CD4-positive, alpha-beta T cell treated with Interleukin-1 beta for 1 hour (primary cell): Measurements from ENCODE around the gene SCAI.
A peak's percentile ranks its signal among the peaks of the same experiment; 100 is the strongest.
"Not testable (repeated sequence)": the region's sequence is repeated elsewhere in the genome, so short reads cannot be mapped to it uniquely, and the experiment has no call there.

Source experiments
- DNase-seq, 2 donors: peaks; one replicate each; pipeline ENCODE4 v3.0.0-alpha.2; 2020 to 2022

The SCAI gene

GRCh38 chr9:124940894-124941678, 202.2 kb downstream of the SCAI start, which contains the start of gene GOLGA1:
Gene GOLGA1 (minus strand): TSS chr9:124941083. CDS start chr9:124938711, 2,372 bp downstream.
- DNase-seq: peak; percentile 94

DNA sequence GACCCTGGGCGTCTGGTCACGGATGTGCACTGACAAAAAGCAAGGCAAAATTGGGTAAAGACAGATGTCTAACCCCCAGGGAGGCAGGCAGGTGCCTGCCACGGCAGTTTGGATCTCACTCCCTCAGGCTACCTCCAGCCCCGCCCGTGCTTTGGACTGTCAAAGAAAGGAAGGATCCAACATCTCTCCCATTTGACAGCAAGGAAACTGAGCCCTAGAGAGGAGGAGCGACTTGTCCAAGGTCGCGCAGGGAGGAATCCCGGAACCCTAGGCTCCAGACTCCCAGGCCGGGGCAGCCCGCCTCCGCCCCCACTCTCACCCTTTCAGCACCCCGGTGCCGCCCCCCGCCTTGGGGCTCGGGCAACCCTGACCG, 202.8 kb downstream of the SCAI start:
- no peak for DNase-seq

DNA sequence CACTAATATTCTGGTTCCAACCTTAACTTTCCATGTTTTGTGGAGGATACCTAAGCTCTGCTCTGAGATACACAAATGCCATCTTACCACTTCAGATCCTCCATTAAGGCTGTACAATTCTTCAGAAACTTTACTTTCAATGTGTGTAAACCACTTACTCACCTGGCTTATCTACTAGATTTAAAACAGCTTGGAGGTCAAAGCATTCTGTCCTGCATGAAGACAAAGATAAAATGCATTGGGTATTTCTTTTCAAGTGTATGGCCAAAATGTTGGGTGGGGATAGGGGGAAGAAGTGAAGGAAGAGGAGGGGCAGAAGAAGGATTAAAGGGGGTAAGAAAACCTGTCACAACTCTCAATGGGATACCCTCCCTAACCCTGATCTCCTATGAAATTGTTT, 203.4 kb downstream of the SCAI start:
- no peak for DNase-seq

- DNase-seq: no peak
These were observed 209.0 kb downstream of the SCAI start for GRCh38 chr9:124934290-124934689.

DNA sequence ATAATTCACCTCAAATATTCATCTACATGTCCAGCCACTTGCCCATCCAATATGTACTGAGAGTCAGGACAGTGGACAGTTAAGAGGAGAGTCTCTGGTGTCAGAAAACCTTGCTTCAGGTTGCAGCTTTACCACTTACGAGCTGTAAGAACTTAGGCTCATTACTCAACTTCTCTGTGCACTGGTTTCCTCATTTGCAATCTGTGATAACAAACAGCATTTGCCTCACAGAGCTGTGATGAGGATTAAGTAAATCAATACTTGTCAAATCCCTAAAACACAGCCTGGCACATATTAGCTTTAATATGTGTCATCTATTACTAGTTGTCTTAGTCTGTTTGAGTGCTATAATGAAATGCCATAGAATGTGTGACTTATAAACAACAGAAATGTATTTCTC, 211.0 kb downstream of the SCAI start:
- no peak for DNase-seq

DNA sequence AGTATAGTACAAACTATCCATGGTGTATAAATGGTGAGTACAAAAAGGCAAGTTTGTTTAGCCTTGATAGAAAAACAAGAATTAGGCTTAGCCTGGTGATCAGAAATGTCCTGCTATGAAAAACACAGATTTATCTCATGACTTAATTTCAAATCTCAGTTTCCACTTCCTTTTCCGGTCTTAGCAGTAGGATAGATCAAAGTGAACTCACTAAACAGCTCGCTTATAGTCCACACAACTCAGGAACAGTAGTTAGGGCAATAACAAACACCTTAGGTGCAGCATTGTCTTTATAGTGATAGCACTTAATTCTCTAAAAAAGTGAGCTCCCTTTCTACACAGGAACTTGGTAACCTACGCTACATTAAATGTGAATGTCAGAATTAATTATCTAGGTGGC, 213.9 kb downstream of the SCAI start:
- DNase-seq: peak in 1 of 2 donors; percentile 8

DNA sequence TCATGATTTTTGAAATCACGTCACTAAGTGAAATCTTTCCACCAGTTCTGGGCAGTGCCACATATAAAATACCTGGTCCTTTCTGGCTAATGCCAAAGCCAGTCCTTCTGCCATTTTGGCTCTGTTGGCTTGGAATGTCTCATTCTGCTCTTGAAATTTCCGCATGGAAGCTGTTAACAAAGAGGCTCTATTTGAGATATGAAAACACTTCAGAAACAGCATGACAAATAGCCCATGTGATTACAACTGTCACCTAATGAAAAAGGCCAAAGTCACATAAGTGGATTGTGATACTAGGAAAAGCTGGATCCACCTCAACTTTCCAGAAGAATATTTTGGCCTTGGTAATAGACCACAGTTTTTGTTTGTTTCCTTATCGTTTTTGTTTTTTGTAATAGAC, 215.2 kb downstream of the SCAI start:
- DNase-seq: no peak

GRCh38 chr9:124920394-124920793, 222.9 kb downstream of the SCAI start:
- DNase-seq: not testable (repeated sequence)

DNA sequence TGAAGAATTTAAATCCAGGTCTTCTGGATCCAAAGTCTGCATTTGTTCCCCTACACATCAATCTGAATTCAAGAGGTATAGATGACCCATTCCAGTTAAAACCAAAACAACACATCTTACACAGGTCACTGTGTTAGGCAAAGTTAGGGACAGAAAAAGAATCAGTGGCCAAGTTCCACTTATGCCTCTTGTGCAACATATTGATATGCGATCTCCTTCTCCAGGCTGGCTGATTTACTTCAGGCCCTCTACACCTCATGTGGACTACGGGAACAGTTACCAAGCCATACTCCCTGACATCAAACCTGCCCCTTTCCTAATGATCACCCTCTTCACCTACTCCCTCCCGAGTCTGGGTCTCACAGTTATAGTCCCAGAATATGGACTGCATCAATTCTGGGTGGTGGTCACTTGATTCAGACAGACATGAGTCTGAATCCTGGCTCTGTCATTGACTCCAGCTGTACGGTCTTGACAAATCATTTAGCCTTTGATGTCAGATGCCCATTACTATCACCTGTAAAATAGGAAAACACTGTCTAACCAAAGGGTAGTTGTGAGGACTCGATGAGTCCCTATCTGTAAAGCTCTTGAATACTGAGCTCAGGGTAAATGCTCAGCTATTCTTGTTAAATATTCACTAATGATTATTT, 228.4 kb downstream of the SCAI start:
- DNase-seq: no peak

- DNase-seq: no peak
These were observed 229.9 kb downstream of the SCAI start for GRCh38 chr9:124913378-124913777.

- DNase-seq: no peak
These were observed 231.6 kb downstream of the SCAI start for GRCh38 chr9:124911766-124912165.

- DNase-seq: no peak
These were observed 235.2 kb downstream of the SCAI start for GRCh38 chr9:124908098-124908497.

- DNase-seq: no peak
These were observed 236.4 kb downstream of the SCAI start for GRCh38 chr9:124906966-124907365.

DNA sequence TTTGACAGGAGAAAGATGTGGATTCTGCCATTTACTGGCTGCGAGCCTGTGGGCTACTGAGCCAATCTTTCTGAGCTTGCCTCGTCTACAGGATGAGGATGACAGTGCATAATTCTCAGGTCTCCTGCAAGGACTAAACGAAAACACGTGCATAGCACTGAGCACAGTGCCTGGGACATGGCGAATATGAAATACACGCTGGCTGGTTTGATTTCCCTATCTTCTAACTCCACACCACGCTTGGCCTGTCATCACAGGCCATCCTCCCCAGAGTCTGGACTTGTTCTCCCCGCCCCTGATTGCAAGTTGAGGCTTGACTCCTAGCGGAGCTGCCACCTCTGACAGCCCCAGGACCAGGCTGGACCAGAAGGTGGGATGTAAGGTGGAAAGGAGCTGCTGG, 243.5 kb downstream of the SCAI start:
- DNase-seq: no peak

- no peak for DNase-seq
These were observed 245.5 kb downstream of the SCAI start for GRCh38 chr9:124897570-124898460.

DNA sequence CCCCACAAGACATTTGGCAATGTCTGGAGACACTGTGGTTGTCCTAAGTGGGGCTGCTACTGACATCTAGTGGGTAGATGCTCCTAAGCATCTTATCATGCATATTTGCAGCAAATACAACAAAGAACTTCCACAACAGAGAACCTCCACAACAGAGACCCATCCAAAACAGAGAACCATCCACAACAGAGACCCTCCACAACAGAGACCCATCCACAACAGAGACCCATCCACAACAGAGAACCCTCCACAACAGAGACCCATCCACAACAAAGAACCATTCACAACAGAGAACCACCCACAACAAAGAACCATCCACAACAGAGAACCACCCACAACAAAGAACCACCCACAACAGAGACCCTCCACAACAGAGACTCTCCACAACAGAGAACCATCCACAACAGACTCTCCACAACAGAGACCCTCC, 248.6 kb downstream of the SCAI start:
- peak; percentile 46 to 64 for DNase-seq

GRCh38 chr9:124894035-124894740, 249.1 kb downstream of the SCAI start:
- DNase-seq: no peak
